Ovary (tissue), 3 donors: ENCODE data around the gene NCAPD2.

Experiments used
- POLR2A ChIP-seq: fragments of 450-650 bp; IDR thresholded peaks from one replicate; pipeline ENCODE4 v1.6.1; 2017; ENCODE audit warnings: antibody characterized with exemption, mild to moderate bottlenecking, moderate library complexity
- TF ChIP-seq, protein P1 (sequence below), 3 donors: fragments of 450-650 bp in 2 of 3; fragments of 200-600 bp in 1 of 3; IDR thresholded peaks; one replicate each; pipeline versions ENCODE4 v1.5.1 to v1.8.0; 2016 to 2022; ENCODE audit warnings: antibody characterized with exemption in 3 of 3, mild to moderate bottlenecking in 1 of 3
- donor health status: DM: no; HTN: no; CAD: no.

DNA sequence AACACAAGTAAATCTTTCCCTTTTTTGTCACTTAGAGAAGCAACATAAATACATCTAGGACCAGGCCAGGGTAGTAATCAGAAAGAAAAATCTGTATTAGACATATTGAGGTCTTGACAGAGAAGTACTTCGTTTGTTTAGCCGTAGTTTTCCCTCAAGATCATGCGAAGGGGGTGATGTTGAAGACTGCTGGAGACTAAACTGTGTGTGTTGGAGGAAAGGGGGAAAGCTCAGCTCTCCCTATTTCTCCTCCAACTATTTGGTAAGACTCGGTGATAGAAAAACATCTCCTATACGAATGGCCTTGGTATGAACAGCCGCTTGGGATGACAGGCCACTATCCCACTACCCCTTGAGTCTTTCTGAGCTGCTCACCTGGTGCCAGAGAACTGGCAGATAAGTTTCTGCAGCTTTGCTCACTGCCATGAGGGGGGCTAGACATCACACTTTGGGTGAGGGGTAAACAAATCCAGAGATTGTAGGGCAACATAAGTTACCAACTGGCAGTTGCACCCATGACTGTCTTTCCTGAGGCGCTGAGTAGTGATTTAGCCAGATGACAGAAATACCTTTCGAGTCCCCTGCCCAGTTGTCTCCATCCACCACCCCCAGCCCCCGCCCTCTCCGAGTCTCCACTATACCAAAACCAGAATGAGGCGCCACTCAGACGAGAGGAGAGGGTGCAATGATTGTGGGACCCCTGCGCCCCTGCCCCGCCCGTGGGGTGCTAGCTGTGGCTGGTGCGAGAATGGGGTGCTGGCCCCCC is 24.1 kb upstream of the NCAPD2 start:
- TF ChIP-seq, protein P1, sequence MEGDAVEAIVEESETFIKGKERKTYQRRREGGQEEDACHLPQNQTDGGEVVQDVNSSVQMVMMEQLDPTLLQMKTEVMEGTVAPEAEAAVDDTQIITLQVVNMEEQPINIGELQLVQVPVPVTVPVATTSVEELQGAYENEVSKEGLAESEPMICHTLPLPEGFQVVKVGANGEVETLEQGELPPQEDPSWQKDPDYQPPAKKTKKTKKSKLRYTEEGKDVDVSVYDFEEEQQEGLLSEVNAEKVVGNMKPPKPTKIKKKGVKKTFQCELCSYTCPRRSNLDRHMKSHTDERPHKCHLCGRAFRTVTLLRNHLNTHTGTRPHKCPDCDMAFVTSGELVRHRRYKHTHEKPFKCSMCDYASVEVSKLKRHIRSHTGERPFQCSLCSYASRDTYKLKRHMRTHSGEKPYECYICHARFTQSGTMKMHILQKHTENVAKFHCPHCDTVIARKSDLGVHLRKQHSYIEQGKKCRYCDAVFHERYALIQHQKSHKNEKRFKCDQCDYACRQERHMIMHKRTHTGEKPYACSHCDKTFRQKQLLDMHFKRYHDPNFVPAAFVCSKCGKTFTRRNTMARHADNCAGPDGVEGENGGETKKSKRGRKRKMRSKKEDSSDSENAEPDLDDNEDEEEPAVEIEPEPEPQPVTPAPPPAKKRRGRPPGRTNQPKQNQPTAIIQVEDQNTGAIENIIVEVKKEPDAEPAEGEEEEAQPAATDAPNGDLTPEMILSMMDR (IDR thresholded peaks at IDR 0.05), result no peak
- TF ChIP-seq POLR2A, result no peak
